K562 (cell line): ENCODE data around the gene TCF21. TPM values are rescaled to one million over a fixed set of nuclear protein-coding genes. Genes with fewer than 3 reads are reported as not detected.

Experiments
- ATAC-seq: fragments of 200-7000 bp; cut with Tn5 transposase; 3 replicates; pipeline ENCODE4 v1.9.1; 2020; ENCODE audit warnings: moderate library complexity
- BruUV-seq: library from RNA; stranded (reverse); fragments of 400-500 nt; replicated peaks from 2 replicates; lab custom pipeline; 2021; lab: Mats Ljungman, UMichigan
- CTCF ChIA-PET: fragments of 300-600 bp; formaldehyde crosslinking; extraction: SDS; loops from one replicate; lab custom pipeline; 2021; ENCODE audit warnings: low intra/inter-chr PET ratio; lab: Yijun Ruan, JAX
- POLR2A ChIA-PET: fragments of 300-600, 350-650 bp; sonication (Branson Sonifier 250); formaldehyde crosslinking; extraction: SDS; loops from one replicate; lab custom pipeline; 2021; ENCODE audit warnings: antibody characterized with exemption, inconsistent platforms; lab: Yijun Ruan, JAX
- DNase-seq, 4 experiments: peaks; one replicate each; pipeline versions ENCODE4 v3.0.0 to v3.0.0-alpha.2; 2011 to 2018; ENCODE audit warnings: low spot score in 3 of 4, mixed read lengths in 3 of 4; ENCODE audit errors: extremely low read depth in 1 of 4
- FAIRE-seq: peaks from 2 replicates; lab custom pipeline; 2011; peaks lifted over from hg19 to GRCh38; lab: Jason Lieb, UNC
- H2AFZ ChIP-seq: 2 replicates; pipeline ENCODE4 v1.6.0; 2011; ENCODE audit warnings: low read depth, low read length, control low read depth, inconsistent platforms
- H3K27ac ChIP-seq: fragments of 200-600 bp; 3 replicates; pipeline ENCODE4 v1.8.0; 2011; ENCODE audit warnings: low read depth, mild to moderate bottlenecking, control low read depth, inconsistent platforms, low read length, moderate library complexity, mixed read lengths; ENCODE audit errors: extremely low read depth
- H3K27me3 ChIP-seq, 2 experiments: fragments of 300-600 bp in 1 of 2; 2 replicates in 1 of 2; 3 replicates in 1 of 2; pipeline versions ENCODE4 v1.6.0 to v1.8.0; 2011; ENCODE audit warnings: inconsistent platforms in 2 of 2, low read length in 2 of 2, mild to moderate bottlenecking in 1 of 2, mixed read lengths in 1 of 2, moderate library complexity in 1 of 2; ENCODE audit not compliant: control insufficient read depth in 2 of 2, insufficient read depth in 2 of 2
- H3K36me3 ChIP-seq: fragments of 300-600 bp; 3 replicates; pipeline ENCODE4 v1.8.0; 2011; ENCODE audit warnings: mild to moderate bottlenecking, low read length, inconsistent platforms; ENCODE audit not compliant: control insufficient read depth, insufficient read depth
- H3K4me1 ChIP-seq, 2 experiments: fragments of 200-600 bp in 1 of 2; replicated peaks in 1 of 2; 2 replicates in 1 of 2; 3 replicates in 1 of 2; pipeline versions ENCODE4 v1.5.1 to v1.8.0; 2011; ENCODE audit warnings: inconsistent platforms in 2 of 2, low read length in 2 of 2, mild to moderate bottlenecking in 1 of 2, mixed read lengths in 1 of 2, moderate library complexity in 1 of 2; ENCODE audit not compliant: control insufficient read depth in 2 of 2, insufficient read depth in 2 of 2
- H3K4me2 ChIP-seq: 2 replicates; pipeline ENCODE4 v1.6.1; 2011; ENCODE audit warnings: low read length, control low read depth, inconsistent platforms, mixed read lengths; ENCODE audit not compliant: insufficient read depth
- H3K4me3 ChIP-seq: fragments of 200-600 bp; sonication (generic), shearing (Covaris generic); 2 replicates; pipeline ENCODE4 v1.5.1; 2016; ENCODE audit warnings: control low read depth, inconsistent platforms
- H3K79me2 ChIP-seq: fragments of 200-600 bp; 3 replicates; pipeline ENCODE4 v1.8.0; 2011; ENCODE audit warnings: low read length, inconsistent platforms; ENCODE audit not compliant: control insufficient read depth, insufficient read depth
- H3K9ac ChIP-seq, 2 experiments: 2 replicates each; pipeline versions ENCODE4 v1.6.0 to v1.6.1; 2011; ENCODE audit warnings: low read depth in 2 of 2, low read length in 2 of 2, control low read depth in 1 of 2, inconsistent platforms in 1 of 2, mild to moderate bottlenecking in 1 of 2, mixed read lengths in 1 of 2; ENCODE audit not compliant: insufficient read depth in 1 of 2
- H3K9me1 ChIP-seq: one replicate; pipeline ENCODE4 v1.6.0; 2011; ENCODE audit warnings: inconsistent platforms, mild to moderate bottlenecking, low read length, moderate library complexity; ENCODE audit not compliant: control insufficient read depth, insufficient read depth
- H3K9me3 ChIP-seq: replicated peaks from 2 replicates; pipeline ENCODE4 v1.5.1; 2011; ENCODE audit warnings: low read depth, low read length, inconsistent platforms; ENCODE audit not compliant: control insufficient read depth, insufficient read depth
- H4K20me1 ChIP-seq: replicated peaks from 2 replicates; pipeline ENCODE4 v1.6.1; 2011; ENCODE audit warnings: low read length, inconsistent platforms, mixed read lengths; ENCODE audit not compliant: control insufficient read depth, insufficient read depth
- MCM2 ChIP-seq: fragments of 450-650 bp; IDR thresholded peaks from 2 replicates; pipeline ENCODE4 v1.6.1; 2017; ENCODE audit warnings: low read depth, mild to moderate bottlenecking
- SMARCC2 ChIP-seq: fragments of 450-650 bp; IDR thresholded peaks from 2 replicates; pipeline ENCODE4 v1.6.1; 2017; ENCODE audit warnings: antibody characterized with exemption, moderate library complexity, mild to moderate bottlenecking, low read depth
- ZNF79 ChIP-seq: fragments of 250-450 bp; sonication (Bioruptor Pico); IDR thresholded peaks from 2 replicates; pipeline ENCODE4 v1.4.0; 2020; ENCODE audit warnings: low read depth, mild to moderate bottlenecking, moderate library complexity
- ZZZ3 ChIP-seq: fragments of 450-650 bp; IDR thresholded peaks from 2 replicates; pipeline ENCODE4 v1.6.1; 2016; ENCODE audit warnings: antibody characterized with exemption, mild to moderate bottlenecking, moderate library complexity
- in situ Hi-C: fragments of 300-500 bp; cut with MboI; formaldehyde crosslinking; loops from 4 replicates; pipeline ENCODE4 v1.15.0; 2018; ENCODE audit warnings: inconsistent platforms, mixed read lengths
- intact Hi-C: fragments of 100-400 bp; cut with micrococcal nuclease; formaldehyde crosslinking; loops from 2 replicates; pipeline ENCODE4 v1.14.2; 2022
- polyA plus RNA-seq, 8 experiments: library from polyadenylated mRNA; depleted of rRNA in 4 of 8; stranded (reverse) in 5 of 8; unstranded in 3 of 8; fragments of >200 nt; fragmentation: Nextera tagmentation in 2 of 8; fragmentation: Illumina TruSeq in 1 of 8; extraction: Ambion mirVana in 2 of 8; extraction: Trizol in 1 of 8; gene quantifications; 2 replicates each; pipeline versions ENCODE4 v1.2.1 to v1.2.3, GENCODE V29; 2011 to 2014; ENCODE audit warnings: inconsistent platforms in 1 of 8, missing spikeins in 1 of 8
- total RNA-seq, 7 experiments: library from RNA; depleted of rRNA in 6 of 7; stranded (reverse); fragments of >200 nt in 6 of 7; fragmentation: Illumina TruSeq in 2 of 7; extraction: Trizol in 2 of 7; gene quantifications; 2 replicates each; pipeline versions ENCODE4 v1.2.1 to v1.2.3, GENCODE V29; 2011 to 2021; ENCODE audit warnings: low replicate concordance in 1 of 7
- TF ChIP-seq, protein P1 (sequence below), 2 experiments: IDR thresholded peaks; 2 replicates each; pipeline ENCODE4 v1.6.1; 2011; ENCODE audit warnings: borderline replicate concordance in 1 of 2, control low read depth in 1 of 2, low read depth in 1 of 2, low read length in 1 of 2, mild to moderate bottlenecking in 1 of 2, mixed read lengths in 1 of 2, moderate library complexity in 1 of 2; ENCODE audit not compliant: insufficient read depth in 1 of 2, insufficient read length in 1 of 2, poor library complexity in 1 of 2, severe bottlenecking in 1 of 2; ENCODE audit errors: extremely low read depth in 1 of 2
- TF ChIP-seq, protein P2 (sequence below): fragments of 250-450 bp; sonication (Bioruptor Pico); IDR thresholded peaks from 2 replicates; pipeline ENCODE4 v1.4.0; 2020; ENCODE audit warnings: mild to moderate bottlenecking, moderate library complexity, borderline replicate concordance

Gene TCF21
- total and polyA plus RNA-seq, 9 of the 15 experiments (the other 6 are each of a cell fraction or from before 2014, with no cell fraction given): not detected

DNA sequence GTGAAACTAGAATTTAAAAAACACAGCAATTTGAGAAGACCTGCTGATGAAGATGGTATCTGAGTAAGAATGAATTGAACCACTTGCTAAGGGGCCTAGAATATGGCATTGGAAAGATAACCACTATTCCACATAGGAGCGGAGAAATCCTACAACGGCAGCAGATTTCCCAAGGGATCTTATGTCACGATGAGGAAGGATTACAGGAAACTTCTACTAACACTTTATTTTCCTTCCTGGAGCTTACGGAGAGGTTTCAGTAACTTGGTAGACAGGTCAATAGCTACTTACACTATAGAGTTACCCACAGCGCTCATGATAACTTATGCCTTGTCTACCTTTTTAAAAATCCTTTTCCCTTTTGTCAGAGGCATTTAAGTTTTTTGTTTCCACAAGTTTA, 11.8 kb upstream of the TCF21 start (continued):
- TF ChIP-seq, protein P1, sequence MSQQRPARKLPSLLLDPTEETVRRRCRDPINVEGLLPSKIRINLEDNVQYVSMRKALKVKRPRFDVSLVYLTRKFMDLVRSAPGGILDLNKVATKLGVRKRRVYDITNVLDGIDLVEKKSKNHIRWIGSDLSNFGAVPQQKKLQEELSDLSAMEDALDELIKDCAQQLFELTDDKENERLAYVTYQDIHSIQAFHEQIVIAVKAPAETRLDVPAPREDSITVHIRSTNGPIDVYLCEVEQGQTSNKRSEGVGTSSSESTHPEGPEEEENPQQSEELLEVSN (IDR thresholded peaks at IDR 0.05; ENCODE audit: borderline replicate concordance in 1 of 2, extremely low read depth in 1 of 2, insufficient read depth in 1 of 2, insufficient read length in 1 of 2, low read depth in 1 of 2, low read length in 1 of 2, poor library complexity in 1 of 2, severe bottlenecking in 1 of 2): no peak

DNA sequence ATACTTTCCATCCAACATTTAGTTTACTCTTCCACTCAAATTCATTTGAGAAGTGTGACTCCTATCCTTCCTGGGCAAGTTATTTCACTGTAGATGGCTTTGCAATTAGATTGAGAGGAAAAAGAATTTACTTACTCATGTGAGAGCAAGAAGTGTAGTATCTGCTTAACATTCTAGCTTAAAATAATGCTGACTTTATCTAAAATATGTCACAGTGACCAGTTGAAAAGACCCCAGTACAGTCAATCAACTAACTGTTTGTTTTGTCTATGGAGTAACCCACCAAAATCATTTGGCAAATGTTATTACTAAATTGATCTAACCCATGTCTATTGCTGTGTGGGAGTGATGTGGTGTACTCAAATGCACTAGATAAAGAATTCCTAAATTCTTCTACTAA, 8.9 kb upstream of the TCF21 start:
- TF ChIP-seq ZNF79 (CRISPR knock-in tag) (no peak), ZZZ3 (no peak), SMARCC2 (no peak), MCM2 (no peak)
- TF ChIP-seq, protein P2, sequence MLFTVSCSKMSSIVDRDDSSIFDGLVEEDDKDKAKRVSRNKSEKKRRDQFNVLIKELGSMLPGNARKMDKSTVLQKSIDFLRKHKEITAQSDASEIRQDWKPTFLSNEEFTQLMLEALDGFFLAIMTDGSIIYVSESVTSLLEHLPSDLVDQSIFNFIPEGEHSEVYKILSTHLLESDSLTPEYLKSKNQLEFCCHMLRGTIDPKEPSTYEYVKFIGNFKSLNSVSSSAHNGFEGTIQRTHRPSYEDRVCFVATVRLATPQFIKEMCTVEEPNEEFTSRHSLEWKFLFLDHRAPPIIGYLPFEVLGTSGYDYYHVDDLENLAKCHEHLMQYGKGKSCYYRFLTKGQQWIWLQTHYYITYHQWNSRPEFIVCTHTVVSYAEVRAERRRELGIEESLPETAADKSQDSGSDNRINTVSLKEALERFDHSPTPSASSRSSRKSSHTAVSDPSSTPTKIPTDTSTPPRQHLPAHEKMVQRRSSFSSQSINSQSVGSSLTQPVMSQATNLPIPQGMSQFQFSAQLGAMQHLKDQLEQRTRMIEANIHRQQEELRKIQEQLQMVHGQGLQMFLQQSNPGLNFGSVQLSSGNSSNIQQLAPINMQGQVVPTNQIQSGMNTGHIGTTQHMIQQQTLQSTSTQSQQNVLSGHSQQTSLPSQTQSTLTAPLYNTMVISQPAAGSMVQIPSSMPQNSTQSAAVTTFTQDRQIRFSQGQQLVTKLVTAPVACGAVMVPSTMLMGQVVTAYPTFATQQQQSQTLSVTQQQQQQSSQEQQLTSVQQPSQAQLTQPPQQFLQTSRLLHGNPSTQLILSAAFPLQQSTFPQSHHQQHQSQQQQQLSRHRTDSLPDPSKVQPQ (CRISPR knock-in tag): no peak
- TF ChIP-seq, all 486 proteins: peak for 0
- Histone ChIP-seq H4K20me1 (no peaks in the 10 kb centered on the region), H3K27me3 (peaks cover 0 to 2% of the 10 kb centered on the region in 2 experiments; a peak in 1 of 5 replicates), H3K4me3 (no peak overlapping the region), H3K4me2 (no peak overlapping the region), H2AFZ (no peak overlapping the region), H3K9ac (no peak overlapping the region), H3K9me1 (no peaks in the 10 kb centered on the region), H3K27ac (no peak overlapping the region), H3K4me1 (no peaks in the 10 kb centered on the region), H3K79me2 (no peaks in the 10 kb centered on the region), H3K36me3 (no peaks in the 10 kb centered on the region), H3K9me3 (no peaks in the 10 kb centered on the region)
- CTCF ChIA-PET: no interaction called here
- POLR2A ChIA-PET: no interaction called here
- intact Hi-C loops (no loop called here), in situ Hi-C loops (no loop called here)
- no peak for DNase-seq
- BruUV-seq: no TSS peak
- no peak for FAIRE-seq
- ATAC-seq: no peak
